ENCODE results near the gene ITPA. TPM values are rescaled to one million over a fixed set of nuclear protein-coding genes. Genes with fewer than 3 reads are reported as not detected.

The ITPA gene
- total RNA-seq, 1 experiment from 2014 or later, result 77.3 TPM

- CTCF ChIA-PET, result no interaction called here
- H3K9me3 ChIP-seq (ENCODE audit: control insufficient read depth in 1 of 2, insufficient read depth in 1 of 2, low read depth in 1 of 2, low read length in 2 of 2), result no peaks in the 10 kb centered on the region
- peaks cover 23% of the 10 kb centered on the region for H3K79me2 ChIP-seq (ENCODE audit: insufficient read depth, low read length)
- H3K36me3 ChIP-seq (ENCODE audit: control insufficient read depth in 1 of 2, insufficient read depth in 2 of 2, low read length in 2 of 2), result peaks cover 15 to 17% of the 10 kb centered on the region in 2 experiments; a peak in 3 of 4 replicates
- intact Hi-C loops (cut with micrococcal nuclease), result no loop called here
- TF ChIP-seq SIN3A (IDR thresholded peaks at IDR 0.05; ENCODE audit: low read depth) (no peak), ATF3 (IDR thresholded peaks at IDR 0.05) (no peak), TCF7L2 (IDR thresholded peaks at IDR 0.05; ENCODE audit: borderline replicate concordance, extremely low read depth, insufficient read depth, insufficient read length) (no peak), SRF (IDR thresholded peaks at IDR 0.05; ENCODE audit: low read depth) (no peak), FOSL1 (IDR thresholded peaks at IDR 0.05; ENCODE audit: low read depth) (no peak), CBX3 (IDR thresholded peaks at IDR 0.05; ENCODE audit: low read depth) (no peak), ZFX (IDR thresholded peaks at IDR 0.05) (no peak), CEBPB (IDR thresholded peaks at IDR 0.05; ENCODE audit: low read depth) (no peak), MAX (IDR thresholded peaks at IDR 0.05) (no peak), REST (IDR thresholded peaks at IDR 0.05; ENCODE audit: low read depth) (no peak), YY1 (IDR thresholded peaks at IDR 0.05; ENCODE audit: extremely low read depth, insufficient replicate concordance, low read depth, low read length) (no peak), EZH2phosphoT487 (IDR thresholded peaks at IDR 0.05; ENCODE audit: borderline replicate concordance) (no peak)
- TF ChIP-seq, protein P1, sequence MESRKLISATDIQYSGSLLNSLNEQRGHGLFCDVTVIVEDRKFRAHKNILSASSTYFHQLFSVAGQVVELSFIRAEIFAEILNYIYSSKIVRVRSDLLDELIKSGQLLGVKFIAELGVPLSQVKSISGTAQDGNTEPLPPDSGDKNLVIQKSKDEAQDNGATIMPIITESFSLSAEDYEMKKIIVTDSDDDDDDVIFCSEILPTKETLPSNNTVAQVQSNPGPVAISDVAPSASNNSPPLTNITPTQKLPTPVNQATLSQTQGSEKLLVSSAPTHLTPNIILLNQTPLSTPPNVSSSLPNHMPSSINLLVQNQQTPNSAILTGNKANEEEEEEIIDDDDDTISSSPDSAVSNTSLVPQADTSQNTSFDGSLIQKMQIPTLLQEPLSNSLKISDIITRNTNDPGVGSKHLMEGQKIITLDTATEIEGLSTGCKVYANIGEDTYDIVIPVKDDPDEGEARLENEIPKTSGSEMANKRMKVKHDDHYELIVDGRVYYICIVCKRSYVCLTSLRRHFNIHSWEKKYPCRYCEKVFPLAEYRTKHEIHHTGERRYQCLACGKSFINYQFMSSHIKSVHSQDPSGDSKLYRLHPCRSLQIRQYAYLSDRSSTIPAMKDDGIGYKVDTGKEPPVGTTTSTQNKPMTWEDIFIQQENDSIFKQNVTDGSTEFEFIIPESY (IDR thresholded peaks at IDR 0.05; ENCODE audit: extremely low read depth, insufficient replicate concordance, low read length), result no peak
- H3K4me3 ChIP-seq (replicated peaks in 1 of 2; ENCODE audit: low read depth in 1 of 2, low read length in 2 of 2), result peak overlapping the region; percentile 94
- H3K9ac ChIP-seq (ENCODE audit: low read length), result peak overlapping the region; percentile 85
- H3K4me1 ChIP-seq (ENCODE audit: control insufficient read depth in 1 of 2, insufficient read depth in 2 of 2, low read length in 2 of 2), result peaks cover 5 to 12% of the 10 kb centered on the region in 2 experiments; a peak in 2 of 4 replicates
- no peaks in the 10 kb centered on the region for H3K27me3 ChIP-seq (ENCODE audit: insufficient read depth, low read length)
- RAD21 ChIA-PET (ENCODE audit: low non-redundant PET in 1 of 2, low total read pairs in 2 of 2, uncharacterized antibody in 2 of 2, unreplicated experiment in 2 of 2), result no interaction called here
- H3K4me2 ChIP-seq (ENCODE audit: low read length), result peak overlapping the region; percentile 90
- POLR2A ChIA-PET, result no interaction called here
- no peak for DNase-seq (ENCODE audit: low read depth, low spot score)
- H3K9me2 ChIP-seq (ENCODE audit: insufficient read depth), result no peaks in the 10 kb centered on the region
- peak overlapping the region; percentile 87 for H3K27ac ChIP-seq (ENCODE audit: low read depth, low read length)
- H4K20me1 ChIP-seq (ENCODE audit: insufficient read depth), result no peaks in the 10 kb centered on the region
- no peak overlapping the region for H2AFZ ChIP-seq (ENCODE audit: low read depth, low read length, poor library complexity, severe bottlenecking)
- no TSS peak for BruUV-seq (replicated peaks)
- peak; percentile 4 for ATAC-seq
Observed at GRCh38 chr20:3202965-3203314, 6.4 kb upstream of the ITPA start.

All from HCT116 (cell line).